Memory B cell (primary cell): ENCODE measurements around the gene ZNF280D.

Experiments used
- ATAC-seq: fragments of 150-1000 bp; cut with Tn5 transposase; 2 replicates; pipeline ENCODE4 v1.10.0; 2021; ENCODE audit warnings: low read depth, mild to moderate bottlenecking, moderate library complexity
- DNase-seq, 2 donors: peaks; one replicate each; pipeline ENCODE4 v3.0.0; 2022; ENCODE audit warnings: low spot score in 2 of 2
- H3K27ac Mint-ChIP-seq: one replicate; pipeline ENCODE4 v1.8.0; 2022; ENCODE audit warnings: mild to moderate bottlenecking, moderate library complexity, mixed read lengths
- H3K27me3 Mint-ChIP-seq: one replicate; pipeline ENCODE4 v1.8.0; 2022; ENCODE audit warnings: mixed read lengths
- H3K36me3 Mint-ChIP-seq: one replicate; pipeline ENCODE4 v1.8.0; 2022; ENCODE audit warnings: mild to moderate bottlenecking, mixed read lengths
- H3K4me1 Mint-ChIP-seq: one replicate; pipeline ENCODE4 v1.8.0; 2022; ENCODE audit warnings: mixed read lengths
- H3K4me3 Mint-ChIP-seq: one replicate; pipeline ENCODE4 v1.8.0; 2022; ENCODE audit warnings: mild to moderate bottlenecking, moderate library complexity, mixed read lengths
- H3K9me3 Mint-ChIP-seq: one replicate; pipeline ENCODE4 v1.8.0; 2022; ENCODE audit warnings: mixed read lengths

Gene ZNF280D

GRCh38 chr15:56736881-56737707, 3.8 kb upstream of the ZNF280D start:
- Mint-ChIP-seq H3K9me3 (peaks cover 2% of the 10 kb centered on the region), H3K4me3 (no peak overlapping the region), H3K4me1 (peaks cover 7% of the 10 kb centered on the region), H3K36me3 (no peaks in the 10 kb centered on the region), H3K27me3 (no peaks in the 10 kb centered on the region), H3K27ac (no peak overlapping the region)
- no peak for DNase-seq
- ATAC-seq: no peak

- Mint-ChIP-seq H3K4me3 (no peak overlapping the region), H3K27me3 (no peaks in the 10 kb centered on the region), H3K36me3 (no peaks in the 10 kb centered on the region), H3K9me3 (peaks cover 2% of the 10 kb centered on the region), H3K4me1 (peaks cover 12% of the 10 kb centered on the region), H3K27ac (no peak overlapping the region)
- DNase-seq (no peak), ATAC-seq (no peak)
Observed at GRCh38 chr15:56736308-56736707, 3.0 kb upstream of the ZNF280D start.

GRCh38 chr15:56735589-56735988, 2.3 kb upstream of the ZNF280D start:
- H3K4me1 Mint-ChIP-seq: peaks cover 17% of the 10 kb centered on the region
- H3K27me3 Mint-ChIP-seq: no peaks in the 10 kb centered on the region
- DNase-seq (no peak), ATAC-seq (no peak)
- H3K9me3 Mint-ChIP-seq: peaks cover 2% of the 10 kb centered on the region
- no peak overlapping the region for H3K27ac Mint-ChIP-seq
- peaks cover 2% of the 10 kb centered on the region for H3K36me3 Mint-ChIP-seq
- H3K4me3 Mint-ChIP-seq: no peak overlapping the region

GRCh38 chr15:56734013-56734635, 815 bp upstream of the ZNF280D start:
- Mint-ChIP-seq H3K36me3 (peaks cover 3% of the 10 kb centered on the region), H3K27me3 (no peaks in the 10 kb centered on the region), H3K27ac (no peak overlapping the region), H3K4me1 (peaks cover 20% of the 10 kb centered on the region), H3K9me3 (peaks cover 2% of the 10 kb centered on the region), H3K4me3 (peak overlapping the region; percentile 9)
- no peak for ATAC-seq
- DNase-seq: peak in 1 of 2 donors; percentile 25

- H3K27me3 Mint-ChIP-seq: no peaks in the 10 kb centered on the region
- H3K36me3 Mint-ChIP-seq: peaks cover 3% of the 10 kb centered on the region
- H3K4me1 Mint-ChIP-seq: peaks cover 22% of the 10 kb centered on the region
- H3K4me3 Mint-ChIP-seq: peak overlapping the region; percentile 99
- peaks cover 2% of the 10 kb centered on the region for H3K9me3 Mint-ChIP-seq
- ATAC-seq (no peak), DNase-seq (no peak)
- peak overlapping the region; percentile 97 for H3K27ac Mint-ChIP-seq
Observed at GRCh38 chr15:56732886-56733135, 498 bp downstream of the ZNF280D start.

GRCh38 chr15:56732135-56732885, 999 bp downstream of the ZNF280D start:
- peaks cover 5% of the 10 kb centered on the region for H3K36me3 Mint-ChIP-seq

GRCh38 chr15:56731548-56731947, 1.8 kb downstream of the ZNF280D start:
- Mint-ChIP-seq H3K9me3 (peaks cover 2% of the 10 kb centered on the region), H3K27me3 (no peaks in the 10 kb centered on the region), H3K4me1 (peaks cover 28% of the 10 kb centered on the region), H3K36me3 (peaks cover 8% of the 10 kb centered on the region), H3K4me3 (peak overlapping the region; percentile 99), H3K27ac (peak overlapping the region; percentile 97)
- no peak for ATAC-seq
- no peak for DNase-seq

More at GRCh38 chr15:56732135-56732885, 999 bp downstream of the ZNF280D start:
- Mint-ChIP-seq H3K4me1 (peaks cover 25% of the 10 kb centered on the region), H3K9me3 (peaks cover 2% of the 10 kb centered on the region), H3K4me3 (peak overlapping the region; percentile 99), H3K27ac (peak overlapping the region; percentile 97), H3K27me3 (no peaks in the 10 kb centered on the region)
- ATAC-seq: no peak
- no peak for DNase-seq

- Mint-ChIP-seq H3K27me3 (no peaks in the 10 kb centered on the region), H3K27ac (no peak overlapping the region), H3K4me3 (no peak overlapping the region), H3K36me3 (peaks cover 10% of the 10 kb centered on the region), H3K9me3 (no peaks in the 10 kb centered on the region), H3K4me1 (peaks cover 33% of the 10 kb centered on the region)
- ATAC-seq (no peak), DNase-seq (no peak)
Observed at GRCh38 chr15:56729561-56729960, 3.7 kb downstream of the ZNF280D start.

GRCh38 chr15:56725386-56725785, 7.9 kb downstream of the ZNF280D start:
- no peaks in the 10 kb centered on the region for H3K9me3 Mint-ChIP-seq
- ATAC-seq (peak; percentile 38), DNase-seq (no peak)
- H3K4me1 Mint-ChIP-seq: peaks cover 26% of the 10 kb centered on the region
- no peak overlapping the region for H3K27ac Mint-ChIP-seq
- H3K27me3 Mint-ChIP-seq: no peaks in the 10 kb centered on the region
- H3K4me3 Mint-ChIP-seq: no peak overlapping the region
- peaks cover 19% of the 10 kb centered on the region for H3K36me3 Mint-ChIP-seq

- DNase-seq: no peak
- no peak for ATAC-seq
- H3K27me3 Mint-ChIP-seq: no peaks in the 10 kb centered on the region
- no peaks in the 10 kb centered on the region for H3K9me3 Mint-ChIP-seq
- H3K27ac Mint-ChIP-seq: peak overlapping the region; percentile 62
- H3K36me3 Mint-ChIP-seq: peaks cover 19% of the 10 kb centered on the region
- peaks cover 35% of the 10 kb centered on the region for H3K4me1 Mint-ChIP-seq
- no peak overlapping the region for H3K4me3 Mint-ChIP-seq
Observed at GRCh38 chr15:56724232-56724631, 9.1 kb downstream of the ZNF280D start.

- H3K36me3 Mint-ChIP-seq: peaks cover 19% of the 10 kb centered on the region
- DNase-seq: no peak
- ATAC-seq: no peak
- H3K27ac Mint-ChIP-seq: peak overlapping the region; percentile 62
- H3K27me3 Mint-ChIP-seq: no peaks in the 10 kb centered on the region
- H3K9me3 Mint-ChIP-seq: no peaks in the 10 kb centered on the region
- no peak overlapping the region for H3K4me3 Mint-ChIP-seq
- H3K4me1 Mint-ChIP-seq: peaks cover 35% of the 10 kb centered on the region
Observed at GRCh38 chr15:56723787-56724186, 9.5 kb downstream of the ZNF280D start.

- Mint-ChIP-seq H3K4me1 (peaks cover 50% of the 10 kb centered on the region), H3K27ac (peak overlapping the region; percentile 76), H3K36me3 (peaks cover 14% of the 10 kb centered on the region), H3K4me3 (peak overlapping the region; percentile 74), H3K27me3 (no peaks in the 10 kb centered on the region), H3K9me3 (no peaks in the 10 kb centered on the region)
- DNase-seq (no peak), ATAC-seq (no peak)
Observed at GRCh38 chr15:56719774-56720555, 13.3 kb downstream of the ZNF280D start.

- peaks cover 46% of the 10 kb centered on the region for H3K4me1 Mint-ChIP-seq
- ATAC-seq: peak; percentile 85
Observed at GRCh38 chr15:56719021-56719612, 14.2 kb downstream of the ZNF280D start.

More at GRCh38 chr15:56719021-56719612, 14.2 kb downstream of the ZNF280D start:
- no peaks in the 10 kb centered on the region for H3K27me3 Mint-ChIP-seq
- H3K4me3 Mint-ChIP-seq: peak overlapping the region; percentile 74
- peak overlapping the region; percentile 76 for H3K27ac Mint-ChIP-seq
- H3K36me3 Mint-ChIP-seq: peaks cover 14% of the 10 kb centered on the region
- peak in 1 of 2 donors; percentile 5 for DNase-seq
- H3K9me3 Mint-ChIP-seq: no peaks in the 10 kb centered on the region
